Cardiac muscle cell (in vitro differentiated cells and primary cell): ENCODE measurements around the gene BTBD7. TPM values are rescaled to one million over a fixed set of nuclear protein-coding genes. Genes with fewer than 3 reads are reported as not detected.

Experiments used
- DNase-seq, 2 donors: peaks; one replicate each; pipeline versions ENCODE4 v3.0.0 to v3.0.0-alpha.2; 2010 to 2017; ENCODE audit warnings: low read depth in 1 of 2, low spot score in 1 of 2
- H3K27ac ChIP-seq: fragments of 200-600 bp; sonication (generic); 2 replicates; pipeline ENCODE4 v1.5.1; 2016
- H3K27me3 ChIP-seq: fragments of 200-600 bp; sonication (generic); 2 replicates; pipeline ENCODE4 v1.6.0; 2016; ENCODE audit warnings: control low read depth
- H3K36me3 ChIP-seq: fragments of 200-600 bp; sonication (generic); 2 replicates; pipeline ENCODE4 v1.5.1; 2016; ENCODE audit warnings: control low read depth
- H3K4me1 ChIP-seq: fragments of 200-600 bp; sonication (generic); 2 replicates; pipeline ENCODE4 v1.8.1; 2017; ENCODE audit warnings: low read depth, mild to moderate bottlenecking, mixed run types
- H3K4me3 ChIP-seq: fragments of 200-600 bp; sonication (generic); 2 replicates; pipeline ENCODE4 v1.5.1; 2016; ENCODE audit warnings: mild to moderate bottlenecking
- H3K9me3 ChIP-seq: fragments of 200-600 bp; sonication (generic); 2 replicates; pipeline ENCODE4 v1.5.1; 2017; ENCODE audit warnings: low read depth, mild to moderate bottlenecking, control low read depth
- polyA plus RNA-seq: library from polyadenylated mRNA; unstranded; fragments of >200 nt; fragmentation: Nextera tagmentation; extraction: Ambion mirVana; gene quantifications from 2 replicates; pipeline ENCODE4 v1.2.1, GENCODE V29; 2016
- total RNA-seq: library from RNA; depleted of rRNA; stranded (reverse); fragments of >200 nt; gene quantifications from 2 replicates; pipeline ENCODE4 v1.2.3, GENCODE V29; 2016
- TF ChIP-seq, protein P1 (sequence below): IDR thresholded peaks from 2 replicates; pipeline ENCODE4 v1.5.1; 2012; ENCODE audit warnings: low read depth, mild to moderate bottlenecking, low read length

BTBD7 gene
- total and polyA plus RNA-seq, 2 experiments from 2014 or later, result 19.4 to 21.7 TPM

DNA sequence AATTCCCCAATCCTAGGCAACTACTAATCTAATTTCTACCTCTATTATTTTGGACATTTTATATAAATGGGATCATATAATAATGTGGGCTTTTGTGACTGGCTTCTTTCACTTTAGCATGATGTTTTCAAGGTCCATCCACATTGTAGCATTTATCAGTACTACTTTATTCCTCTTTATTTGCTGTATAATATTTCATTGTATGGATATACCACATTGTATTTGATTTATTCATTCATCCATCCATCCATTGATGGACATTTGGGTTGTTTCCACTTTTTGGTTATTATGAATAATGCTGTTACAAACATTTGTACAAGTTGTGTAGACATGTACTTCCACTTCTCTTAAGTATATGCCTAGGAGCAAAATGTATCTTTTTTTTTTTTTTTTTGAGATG, 17.3 kb downstream of the BTBD7 start:
- H3K27me3 ChIP-seq, result no peaks in the 10 kb centered on the region
- no peak for DNase-seq
- no peak overlapping the region for H3K27ac ChIP-seq
- H3K9me3 ChIP-seq, result no peaks in the 10 kb centered on the region
- H3K36me3 ChIP-seq, result no peaks in the 10 kb centered on the region
- H3K4me3 ChIP-seq, result no peak overlapping the region
- no peaks in the 10 kb centered on the region for H3K4me1 ChIP-seq
- TF ChIP-seq, protein P1, sequence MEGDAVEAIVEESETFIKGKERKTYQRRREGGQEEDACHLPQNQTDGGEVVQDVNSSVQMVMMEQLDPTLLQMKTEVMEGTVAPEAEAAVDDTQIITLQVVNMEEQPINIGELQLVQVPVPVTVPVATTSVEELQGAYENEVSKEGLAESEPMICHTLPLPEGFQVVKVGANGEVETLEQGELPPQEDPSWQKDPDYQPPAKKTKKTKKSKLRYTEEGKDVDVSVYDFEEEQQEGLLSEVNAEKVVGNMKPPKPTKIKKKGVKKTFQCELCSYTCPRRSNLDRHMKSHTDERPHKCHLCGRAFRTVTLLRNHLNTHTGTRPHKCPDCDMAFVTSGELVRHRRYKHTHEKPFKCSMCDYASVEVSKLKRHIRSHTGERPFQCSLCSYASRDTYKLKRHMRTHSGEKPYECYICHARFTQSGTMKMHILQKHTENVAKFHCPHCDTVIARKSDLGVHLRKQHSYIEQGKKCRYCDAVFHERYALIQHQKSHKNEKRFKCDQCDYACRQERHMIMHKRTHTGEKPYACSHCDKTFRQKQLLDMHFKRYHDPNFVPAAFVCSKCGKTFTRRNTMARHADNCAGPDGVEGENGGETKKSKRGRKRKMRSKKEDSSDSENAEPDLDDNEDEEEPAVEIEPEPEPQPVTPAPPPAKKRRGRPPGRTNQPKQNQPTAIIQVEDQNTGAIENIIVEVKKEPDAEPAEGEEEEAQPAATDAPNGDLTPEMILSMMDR, result no peak

DNA sequence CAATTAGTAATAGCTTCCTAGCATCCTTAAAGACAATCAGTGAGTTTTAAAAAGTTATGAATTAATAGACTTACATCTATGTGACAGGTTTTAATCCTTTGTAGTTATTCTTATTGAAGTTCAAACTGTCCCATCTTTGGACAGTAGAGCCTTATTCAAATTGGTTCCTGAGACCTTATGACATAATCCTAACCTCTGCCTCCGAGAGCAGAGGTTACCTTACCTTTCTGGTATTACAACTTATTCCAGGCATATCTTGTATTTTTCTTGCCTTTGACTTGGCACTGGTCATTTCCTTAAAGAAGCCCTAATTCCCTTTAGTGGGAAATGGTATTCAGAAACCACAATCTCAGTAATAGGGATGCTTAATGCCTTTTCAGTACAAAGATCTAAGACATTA, 21.8 kb downstream of the BTBD7 start:
- no peak overlapping the region for H3K27ac ChIP-seq

DNA sequence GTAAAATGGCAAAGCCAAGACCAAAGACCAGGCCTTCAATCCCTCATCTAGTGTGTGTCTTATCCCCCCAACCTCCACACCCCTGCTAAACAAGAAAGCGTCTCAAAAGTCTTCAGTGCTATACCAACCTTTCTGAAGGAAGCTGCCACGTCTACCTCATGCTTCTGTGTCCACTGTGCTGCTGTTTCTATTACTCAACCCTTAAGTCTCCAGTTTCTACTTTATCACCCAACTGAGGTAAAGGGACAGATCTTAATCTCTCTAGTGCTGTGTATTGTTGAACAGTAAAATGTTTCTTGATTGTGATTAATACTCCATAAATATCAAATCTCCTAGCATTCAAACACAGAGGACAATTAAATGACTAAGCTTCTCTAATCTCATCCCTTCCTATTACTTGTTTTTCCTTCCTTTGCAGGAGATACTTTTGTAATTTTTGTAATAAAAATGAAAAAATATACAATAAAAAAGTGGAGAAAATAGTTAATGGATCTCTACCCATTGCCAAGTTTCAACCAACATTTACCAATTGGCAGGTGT, 23.3 kb downstream of the BTBD7 start:
- H3K27ac ChIP-seq, result no peak overlapping the region
- TF ChIP-seq, protein P1, result no peak
- no peaks in the 10 kb centered on the region for H3K9me3 ChIP-seq
- no peak overlapping the region for H3K4me3 ChIP-seq
- H3K36me3 ChIP-seq, result no peaks in the 10 kb centered on the region
- no peak for DNase-seq
- H3K4me1 ChIP-seq, result peaks cover 9% of the 10 kb centered on the region
- H3K27me3 ChIP-seq, result no peaks in the 10 kb centered on the region

More for the DNA sequence above, 21.8 kb downstream of the BTBD7 start:
- no peaks in the 10 kb centered on the region for H3K4me1 ChIP-seq
- no peak overlapping the region for H3K4me3 ChIP-seq
- H3K27me3 ChIP-seq, result no peaks in the 10 kb centered on the region
- no peaks in the 10 kb centered on the region for H3K9me3 ChIP-seq
- no peaks in the 10 kb centered on the region for H3K36me3 ChIP-seq
- TF ChIP-seq, protein P1, result no peak
- DNase-seq, result no peak

DNA sequence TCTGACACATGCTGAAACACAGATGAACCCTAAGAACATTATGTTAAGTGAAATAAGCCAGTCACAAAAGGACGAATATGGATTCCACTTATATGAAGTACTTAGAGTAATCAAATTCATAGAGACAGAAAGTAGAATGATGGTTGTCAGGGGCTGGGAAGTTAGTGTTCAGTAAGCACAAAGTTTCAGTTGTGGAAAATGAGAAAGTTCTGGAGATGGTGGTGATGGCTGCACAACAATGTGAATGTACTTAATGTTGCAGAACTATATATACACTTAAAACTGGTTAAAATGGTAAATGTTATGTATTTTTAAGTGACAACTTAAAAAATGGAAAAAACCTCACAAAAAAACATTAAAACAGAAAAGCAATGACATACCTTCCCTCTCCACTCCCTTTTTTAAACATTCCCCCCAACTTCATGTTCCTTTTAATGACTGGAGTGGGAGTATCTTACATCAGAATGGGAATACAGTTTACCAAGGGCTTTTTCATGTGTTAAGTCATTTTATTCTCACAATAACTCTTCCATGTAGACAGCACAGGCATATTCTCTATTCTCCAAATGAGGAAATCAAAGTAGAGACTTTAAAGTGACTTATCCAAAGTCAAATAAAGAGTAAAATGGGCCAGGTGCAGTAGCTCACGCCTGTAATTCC, 24.0 kb downstream of the BTBD7 start:
- Histone ChIP-seq H3K36me3 (no peaks in the 10 kb centered on the region), H3K27ac (no peak overlapping the region), H3K9me3 (no peaks in the 10 kb centered on the region), H3K4me3 (no peak overlapping the region), H3K4me1 (peaks cover 9% of the 10 kb centered on the region), H3K27me3 (no peaks in the 10 kb centered on the region)
- TF ChIP-seq, protein P1, result no peak
- DNase-seq, result no peak

DNA sequence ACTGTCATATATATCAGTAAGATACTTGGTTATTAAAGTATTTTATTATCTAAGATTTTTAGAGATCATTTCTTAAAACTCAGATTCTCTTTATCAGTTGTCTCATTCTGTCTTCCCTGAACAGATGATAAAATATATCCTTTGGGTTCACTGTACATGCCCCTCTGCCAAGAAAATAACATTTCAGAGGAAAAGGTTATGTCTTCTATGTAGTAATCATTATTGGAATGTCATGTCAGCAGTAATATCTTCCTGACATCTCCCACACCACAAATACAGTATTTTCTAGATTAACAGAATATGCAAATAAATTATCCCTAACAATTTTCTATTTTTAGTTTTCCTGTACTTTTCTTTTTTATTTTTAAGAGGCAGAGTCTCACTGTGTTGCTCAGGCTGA, 26.0 kb downstream of the BTBD7 start:
- TF ChIP-seq, protein P1, result no peak
- peaks cover 9% of the 10 kb centered on the region for H3K4me1 ChIP-seq
- no peak for DNase-seq
- no peak overlapping the region for H3K27ac ChIP-seq
- no peaks in the 10 kb centered on the region for H3K9me3 ChIP-seq
- H3K4me3 ChIP-seq, result no peak overlapping the region
- H3K36me3 ChIP-seq, result no peaks in the 10 kb centered on the region
- H3K27me3 ChIP-seq, result no peaks in the 10 kb centered on the region
